Measurements from ENCODE around the gene SLAIN2. TPM values are rescaled to one million over a fixed set of nuclear protein-coding genes. Genes with fewer than 3 reads are reported as not detected.

SLAIN2 gene
- total RNA-seq, 2 experiments from 2014 or later, result 63.7 to 66.1 TPM

GRCh38 chr4:48321312-48321711, 20.0 kb upstream of the SLAIN2 start:
- H3K4me1 Mint-ChIP-seq, result no peaks in the 10 kb centered on the region
- no peak for DNase-seq
- POLR2A ChIA-PET, result no interaction called here
- no peak overlapping the region for H3K27ac Mint-ChIP-seq
- no peaks in the 10 kb centered on the region for H3K9me3 Mint-ChIP-seq
- H3K27me3 Mint-ChIP-seq, result no peaks in the 10 kb centered on the region
- H3K4me3 Mint-ChIP-seq, result no peak overlapping the region
- ATAC-seq (ENCODE audit: low read depth), result no peak
- H3K36me3 Mint-ChIP-seq, result no peaks in the 10 kb centered on the region

GRCh38 chr4:48322063-48322462, 19.3 kb upstream of the SLAIN2 start:
- Mint-ChIP-seq H3K27ac (no peak overlapping the region), H3K4me3 (no peak overlapping the region), H3K27me3 (no peaks in the 10 kb centered on the region), H3K4me1 (no peaks in the 10 kb centered on the region), H3K36me3 (no peaks in the 10 kb centered on the region), H3K9me3 (no peaks in the 10 kb centered on the region)
- POLR2A ChIA-PET, result no interaction called here
- DNase-seq (no peak), ATAC-seq (ENCODE audit: low read depth) (no peak)

GRCh38 chr4:48324281-48324680, 17.0 kb upstream of the SLAIN2 start:
- DNase-seq, result no peak
- ATAC-seq (ENCODE audit: low read depth), result no peak
- POLR2A ChIA-PET, result no interaction called here
- H3K9me3 Mint-ChIP-seq, result no peaks in the 10 kb centered on the region
- H3K4me3 Mint-ChIP-seq, result no peak overlapping the region
- H3K27ac Mint-ChIP-seq, result no peak overlapping the region
- peaks cover 4% of the 10 kb centered on the region for H3K4me1 Mint-ChIP-seq
- peaks cover 2% of the 10 kb centered on the region for H3K27me3 Mint-ChIP-seq
- H3K36me3 Mint-ChIP-seq, result no peaks in the 10 kb centered on the region

- no peak for DNase-seq
- H3K27me3 Mint-ChIP-seq, result peaks cover 4% of the 10 kb centered on the region
- no peaks in the 10 kb centered on the region for H3K36me3 Mint-ChIP-seq
- POLR2A ChIA-PET, result no interaction called here
- no peak overlapping the region for H3K4me3 Mint-ChIP-seq
- no peak for ATAC-seq (ENCODE audit: low read depth)
- no peak overlapping the region for H3K27ac Mint-ChIP-seq
- no peaks in the 10 kb centered on the region for H3K9me3 Mint-ChIP-seq
- peaks cover 14% of the 10 kb centered on the region for H3K4me1 Mint-ChIP-seq
Measured at GRCh38 chr4:48329193-48329592, 12.1 kb upstream of the SLAIN2 start.

- Mint-ChIP-seq H3K9me3 (no peaks in the 10 kb centered on the region), H3K36me3 (no peaks in the 10 kb centered on the region), H3K27me3 (peaks cover 4% of the 10 kb centered on the region), H3K27ac (no peak overlapping the region), H3K4me3 (no peak overlapping the region), H3K4me1 (peaks cover 14% of the 10 kb centered on the region)
- no peak for DNase-seq
- ATAC-seq (ENCODE audit: low read depth), result no peak
- POLR2A ChIA-PET, result no interaction called here
Measured at GRCh38 chr4:48329976-48330375, 11.4 kb upstream of the SLAIN2 start.

GRCh38 chr4:48331577-48332330, 9.6 kb upstream of the SLAIN2 start:
- no peak overlapping the region for H3K27ac Mint-ChIP-seq
- ATAC-seq (ENCODE audit: low read depth) (no peak), DNase-seq (no peak)
- H3K4me1 Mint-ChIP-seq, result peaks cover 14% of the 10 kb centered on the region
- no peak overlapping the region for H3K4me3 Mint-ChIP-seq
- no peaks in the 10 kb centered on the region for H3K9me3 Mint-ChIP-seq
- peaks cover 4% of the 10 kb centered on the region for H3K27me3 Mint-ChIP-seq
- no peaks in the 10 kb centered on the region for H3K36me3 Mint-ChIP-seq
- POLR2A ChIA-PET, result interaction anchor here (1.6 kb wide), 1 partner anchor 9 kb away, joined by 3 read pairs; no protein-coding TSS in a partner anchor

- Mint-ChIP-seq H3K27me3 (peaks cover 4% of the 10 kb centered on the region), H3K4me1 (peaks cover 18% of the 10 kb centered on the region), H3K9me3 (no peaks in the 10 kb centered on the region), H3K27ac (no peak overlapping the region), H3K4me3 (no peak overlapping the region), H3K36me3 (no peaks in the 10 kb centered on the region)
- POLR2A ChIA-PET, result interaction anchor here (1.6 kb wide), 1 partner anchor 8 kb away, joined by 3 read pairs; no protein-coding TSS in a partner anchor
- ATAC-seq (ENCODE audit: low read depth) (no peak), DNase-seq (no peak)
Measured at GRCh38 chr4:48332661-48333060, 8.7 kb upstream of the SLAIN2 start.

- H3K27ac Mint-ChIP-seq, result no peak overlapping the region
- no peaks in the 10 kb centered on the region for H3K9me3 Mint-ChIP-seq
- H3K36me3 Mint-ChIP-seq, result no peaks in the 10 kb centered on the region
- H3K27me3 Mint-ChIP-seq, result peaks cover 2% of the 10 kb centered on the region
- DNase-seq, result no peak
- POLR2A ChIA-PET, result interaction anchor here (1.0 to 1.6 kb wide), 2 partner anchors 7 to 9 kb away, joined by 3 read pairs; no protein-coding TSS in a partner anchor
- H3K4me3 Mint-ChIP-seq, result no peak overlapping the region
- H3K4me1 Mint-ChIP-seq, result peaks cover 20% of the 10 kb centered on the region
- no peak for ATAC-seq (ENCODE audit: low read depth)
Measured at GRCh38 chr4:48333587-48333986, 7.7 kb upstream of the SLAIN2 start.

- H3K4me1 Mint-ChIP-seq, result peaks cover 19% of the 10 kb centered on the region
- ATAC-seq (ENCODE audit: low read depth), result no peak
- DNase-seq, result no peak
- no peaks in the 10 kb centered on the region for H3K36me3 Mint-ChIP-seq
- H3K27ac Mint-ChIP-seq, result no peak overlapping the region
- peaks cover 2% of the 10 kb centered on the region for H3K27me3 Mint-ChIP-seq
- no peak overlapping the region for H3K4me3 Mint-ChIP-seq
- no peaks in the 10 kb centered on the region for H3K9me3 Mint-ChIP-seq
- POLR2A ChIA-PET, result interaction anchor here (1.0 kb wide), 1 partner anchor 9 kb away, joined by 3 read pairs; no protein-coding TSS in a partner anchor
Measured at GRCh38 chr4:48334236-48334635, 7.1 kb upstream of the SLAIN2 start.

- ATAC-seq (ENCODE audit: low read depth), result no peak
- H3K27ac Mint-ChIP-seq, result no peak overlapping the region
- no peak overlapping the region for H3K4me3 Mint-ChIP-seq
- POLR2A ChIA-PET, result no interaction called here
- H3K27me3 Mint-ChIP-seq, result no peaks in the 10 kb centered on the region
- no peaks in the 10 kb centered on the region for H3K9me3 Mint-ChIP-seq
- H3K4me1 Mint-ChIP-seq, result peaks cover 15% of the 10 kb centered on the region
- DNase-seq, result no peak
- H3K36me3 Mint-ChIP-seq, result no peaks in the 10 kb centered on the region
Measured at GRCh38 chr4:48334900-48335384, 6.4 kb upstream of the SLAIN2 start.

GRCh38 chr4:48336146-48336870, 5.0 kb upstream of the SLAIN2 start:
- no peaks in the 10 kb centered on the region for H3K36me3 Mint-ChIP-seq
- DNase-seq, result no peak
- peaks cover 15% of the 10 kb centered on the region for H3K4me1 Mint-ChIP-seq
- no peak overlapping the region for H3K4me3 Mint-ChIP-seq
- no peaks in the 10 kb centered on the region for H3K9me3 Mint-ChIP-seq
- no peak for ATAC-seq (ENCODE audit: low read depth)
- POLR2A ChIA-PET, result no interaction called here
- H3K27me3 Mint-ChIP-seq, result no peaks in the 10 kb centered on the region
- H3K27ac Mint-ChIP-seq, result no peak overlapping the region

- ATAC-seq (ENCODE audit: low read depth), result no peak
- no peak overlapping the region for H3K27ac Mint-ChIP-seq
- POLR2A ChIA-PET, result no interaction called here
- H3K9me3 Mint-ChIP-seq, result no peaks in the 10 kb centered on the region
- H3K27me3 Mint-ChIP-seq, result no peaks in the 10 kb centered on the region
- no peak for DNase-seq
- peaks cover 2% of the 10 kb centered on the region for H3K36me3 Mint-ChIP-seq
- H3K4me3 Mint-ChIP-seq, result no peak overlapping the region
- H3K4me1 Mint-ChIP-seq, result peaks cover 17% of the 10 kb centered on the region
Measured at GRCh38 chr4:48337731-48338130, 3.6 kb upstream of the SLAIN2 start.

GRCh38 chr4:48339642-48340041, 1.7 kb upstream of the SLAIN2 start:
- POLR2A ChIA-PET, result no interaction called here
- peaks cover 4% of the 10 kb centered on the region for H3K36me3 Mint-ChIP-seq
- ATAC-seq (ENCODE audit: low read depth) (no peak), DNase-seq (no peak)
- H3K27ac Mint-ChIP-seq, result no peak overlapping the region
- H3K4me3 Mint-ChIP-seq, result peak overlapping the region; percentile 99
- peaks cover 31% of the 10 kb centered on the region for H3K4me1 Mint-ChIP-seq
- no peaks in the 10 kb centered on the region for H3K9me3 Mint-ChIP-seq
- H3K27me3 Mint-ChIP-seq, result no peaks in the 10 kb centered on the region
